Fibroblast of mammary gland (primary cell): ENCODE measurements around the gene TNFAIP8L3.

ENCODE experiments used
- DNase-seq: peaks from one replicate; pipeline ENCODE4 v3.0.0-alpha.2; 2010; ENCODE audit warnings: low read depth
- H3K4me3 ChIP-seq: 2 replicates; pipeline ENCODE4 v1.5.1; 2011; ENCODE audit warnings: low read depth, mild to moderate bottlenecking, low read length, moderate library complexity; ENCODE audit not compliant: control insufficient read depth
- TF ChIP-seq, protein P1 (sequence below): conservative IDR thresholded peaks from 2 replicates; pipeline ENCODE4 v1.5.1; 2011; ENCODE audit warnings: low read depth, low read length, inconsistent platforms; ENCODE audit not compliant: control insufficient read depth, insufficient read depth

TNFAIP8L3 gene

DNA sequence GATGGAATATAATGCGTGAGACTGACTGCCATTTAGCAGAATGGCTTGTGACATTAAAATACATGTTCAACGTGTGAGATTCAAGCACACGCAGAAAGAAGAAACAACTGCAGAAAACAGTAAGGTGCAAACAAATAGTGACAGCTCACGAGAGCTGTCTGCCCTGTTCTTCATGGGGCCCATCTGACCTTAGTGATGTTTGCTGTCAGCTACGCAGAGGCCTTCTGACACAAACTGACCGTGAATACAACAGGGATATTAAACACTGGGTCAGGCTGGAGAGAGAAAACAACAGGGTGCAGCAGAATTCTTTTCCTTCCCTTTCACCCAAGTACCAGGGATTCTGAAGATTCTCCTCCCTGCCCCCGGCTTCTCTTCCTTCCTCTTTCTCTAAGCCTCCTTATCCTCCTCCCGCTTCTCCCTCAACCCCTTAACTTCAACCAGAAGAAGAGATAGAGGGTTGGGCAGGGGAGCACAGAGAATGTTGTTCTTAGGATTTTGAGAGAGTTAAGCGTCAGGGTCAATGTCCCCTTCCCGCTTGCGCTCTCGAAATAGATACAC, 2.1 kb downstream of the TNFAIP8L3 start:
- DNase-seq: no peak
- TF ChIP-seq, protein P1, sequence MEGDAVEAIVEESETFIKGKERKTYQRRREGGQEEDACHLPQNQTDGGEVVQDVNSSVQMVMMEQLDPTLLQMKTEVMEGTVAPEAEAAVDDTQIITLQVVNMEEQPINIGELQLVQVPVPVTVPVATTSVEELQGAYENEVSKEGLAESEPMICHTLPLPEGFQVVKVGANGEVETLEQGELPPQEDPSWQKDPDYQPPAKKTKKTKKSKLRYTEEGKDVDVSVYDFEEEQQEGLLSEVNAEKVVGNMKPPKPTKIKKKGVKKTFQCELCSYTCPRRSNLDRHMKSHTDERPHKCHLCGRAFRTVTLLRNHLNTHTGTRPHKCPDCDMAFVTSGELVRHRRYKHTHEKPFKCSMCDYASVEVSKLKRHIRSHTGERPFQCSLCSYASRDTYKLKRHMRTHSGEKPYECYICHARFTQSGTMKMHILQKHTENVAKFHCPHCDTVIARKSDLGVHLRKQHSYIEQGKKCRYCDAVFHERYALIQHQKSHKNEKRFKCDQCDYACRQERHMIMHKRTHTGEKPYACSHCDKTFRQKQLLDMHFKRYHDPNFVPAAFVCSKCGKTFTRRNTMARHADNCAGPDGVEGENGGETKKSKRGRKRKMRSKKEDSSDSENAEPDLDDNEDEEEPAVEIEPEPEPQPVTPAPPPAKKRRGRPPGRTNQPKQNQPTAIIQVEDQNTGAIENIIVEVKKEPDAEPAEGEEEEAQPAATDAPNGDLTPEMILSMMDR: no peak
- peak overlapping the region; percentile 83 for H3K4me3 ChIP-seq

DNA sequence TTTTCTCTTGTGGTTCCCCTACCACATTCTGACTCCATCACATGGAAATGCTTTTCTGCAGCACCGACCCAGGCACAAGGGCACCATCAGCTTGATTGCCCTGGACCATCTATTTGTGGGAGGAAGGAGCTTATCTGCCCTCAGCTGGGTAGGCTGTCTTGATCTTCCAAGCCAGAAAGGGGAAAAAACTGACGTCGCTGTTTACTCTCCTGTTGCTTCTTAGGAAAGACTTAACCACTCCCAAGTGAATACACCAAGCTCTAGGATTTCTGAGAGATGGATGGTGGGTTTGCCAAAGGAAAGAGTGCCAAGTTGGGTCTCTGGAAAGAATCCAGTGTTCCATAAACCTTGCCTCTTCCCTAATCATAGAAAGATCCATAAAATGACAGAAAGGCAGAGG, 4.0 kb downstream of the TNFAIP8L3 start:
- no peak overlapping the region for H3K4me3 ChIP-seq
- peak; percentile 66 for DNase-seq
- TF ChIP-seq, protein P1: no peak

DNA sequence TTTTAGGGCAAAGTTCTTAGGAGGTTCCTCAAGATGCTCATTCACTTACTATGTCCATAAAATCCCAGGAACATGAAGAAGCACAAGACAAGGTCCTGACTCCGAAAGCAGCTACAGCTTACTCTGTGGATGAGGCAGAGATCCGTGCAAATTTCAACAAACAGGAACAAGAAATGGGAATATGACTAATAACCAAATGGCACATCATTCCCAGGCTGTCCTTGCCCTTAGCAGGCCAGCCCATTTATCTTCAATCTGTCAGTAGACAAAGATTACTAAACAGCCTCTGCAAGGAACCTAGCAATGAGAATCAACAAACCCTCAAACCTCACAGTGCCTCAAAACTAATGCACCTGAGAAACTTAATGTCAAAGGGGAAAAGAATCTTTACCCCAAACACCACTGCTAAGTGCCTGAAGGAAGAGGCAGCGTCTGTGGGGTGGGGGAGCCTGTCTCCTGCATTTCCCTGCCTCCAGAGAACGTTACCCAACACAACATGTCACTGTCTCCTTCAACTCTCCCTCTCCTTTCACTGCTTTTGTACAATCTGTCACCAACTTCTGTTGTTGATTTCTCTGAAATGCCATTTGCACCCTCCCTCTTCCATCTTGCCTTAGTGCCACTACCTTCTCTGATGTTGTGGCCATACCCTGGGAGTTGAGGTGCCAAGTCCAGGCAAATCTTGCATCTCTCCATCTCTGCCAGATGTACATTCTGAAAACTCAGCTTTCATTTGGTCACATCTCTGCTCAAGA, 4.8 kb downstream of the TNFAIP8L3 start:
- peak; percentile 92 for DNase-seq

DNA sequence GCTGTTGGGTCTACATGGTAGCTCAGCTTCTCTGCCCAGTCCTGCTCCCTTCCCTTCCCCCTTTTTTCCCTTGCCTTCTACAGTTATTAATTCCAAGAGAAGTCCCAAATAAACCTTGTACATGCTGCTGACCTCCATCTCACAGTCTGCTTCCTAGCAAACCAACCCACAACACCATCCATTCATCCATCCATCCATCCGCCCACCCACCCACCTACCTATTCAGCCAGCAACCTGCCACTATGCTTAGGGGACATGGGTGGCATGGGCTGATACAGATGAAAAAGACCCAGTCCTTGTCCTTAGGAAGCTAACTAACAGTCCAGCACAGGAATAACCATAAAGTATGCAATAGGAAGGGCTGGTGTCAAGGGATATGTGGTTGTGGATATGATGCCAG, 5.7 kb downstream of the TNFAIP8L3 start:
- H3K4me3 ChIP-seq: no peak overlapping the region
- TF ChIP-seq, protein P1: no peak

More for the DNA sequence above, 4.8 kb downstream of the TNFAIP8L3 start:
- no peak overlapping the region for H3K4me3 ChIP-seq
- TF ChIP-seq, protein P1: no peak

DNA sequence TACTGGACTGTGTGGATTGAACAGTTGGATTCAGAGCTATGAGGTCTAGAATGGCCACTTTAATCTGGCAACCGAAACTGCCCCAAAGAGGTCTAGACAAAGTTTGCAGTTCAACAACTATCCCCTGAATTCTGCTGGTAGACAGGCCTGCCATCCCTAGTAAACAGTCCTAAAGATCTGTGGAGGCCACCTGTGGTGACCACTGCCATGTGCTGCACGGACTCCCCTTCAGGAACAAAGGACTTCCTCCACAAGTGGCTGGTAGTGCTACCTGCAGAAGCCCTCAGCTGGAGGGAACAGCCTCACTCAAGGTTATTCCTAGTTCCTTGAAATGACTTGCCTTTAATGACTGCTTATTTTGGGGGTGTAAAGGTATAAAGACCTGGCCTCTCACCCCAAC, 6.1 kb downstream of the TNFAIP8L3 start:
- TF ChIP-seq, protein P1: no peak
- H3K4me3 ChIP-seq: no peak overlapping the region
- no peak for DNase-seq

More for the DNA sequence above, 5.7 kb downstream of the TNFAIP8L3 start:
- DNase-seq: no peak

DNA sequence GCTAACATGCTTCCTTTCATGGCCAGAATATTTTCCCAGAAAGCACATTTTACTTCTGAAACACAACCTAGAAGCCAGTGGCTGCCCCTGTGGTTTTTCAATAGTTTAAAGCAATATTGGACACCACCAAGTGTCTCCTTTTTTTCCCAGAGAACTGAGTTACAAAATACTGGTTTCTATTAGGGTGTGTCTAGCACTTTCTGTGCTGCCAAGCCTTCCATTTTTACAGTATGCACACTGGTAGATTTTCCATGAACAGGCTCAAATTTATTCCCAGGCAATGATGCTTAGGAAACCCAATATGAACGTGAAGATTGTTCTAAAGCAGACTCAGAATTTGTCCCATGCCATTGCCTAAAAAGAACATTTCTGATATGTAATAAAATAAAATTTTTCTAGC, 7.2 kb downstream of the TNFAIP8L3 start:
- no peak for DNase-seq
- no peak overlapping the region for H3K4me3 ChIP-seq
- TF ChIP-seq, protein P1: no peak

DNA sequence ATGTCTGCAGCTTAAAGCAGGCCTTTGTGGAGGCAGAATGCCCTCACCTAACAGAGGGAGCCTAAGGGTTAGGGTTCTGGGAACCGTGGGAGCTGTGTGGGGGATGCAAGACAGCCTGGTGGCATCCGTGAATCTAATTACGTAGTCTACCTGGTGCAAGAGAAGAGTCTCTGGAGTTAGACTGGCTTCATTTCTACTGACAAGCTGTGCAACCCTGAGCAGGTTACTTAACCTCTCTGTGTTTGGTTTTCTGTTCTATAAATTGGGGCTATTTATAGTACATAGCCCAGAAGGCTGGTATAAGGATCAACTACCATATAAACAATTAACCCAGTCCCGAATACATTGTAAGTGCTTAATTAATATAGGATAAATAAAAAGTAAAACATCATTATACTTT, 8.3 kb downstream of the TNFAIP8L3 start:
- H3K4me3 ChIP-seq: no peak overlapping the region
- no peak for DNase-seq
- TF ChIP-seq, protein P1: no peak
